Ovary (tissue), 3 donors: Measurements from ENCODE around the gene HDGFL2.

Experiments used
- EP300 ChIP-seq: sonication (generic); formaldehyde crosslinking; IDR thresholded peaks from one replicate; pipeline ENCODE4 v1.6.1; 2017; ENCODE audit warnings: antibody characterized with exemption
- POLR2A ChIP-seq: fragments of 450-650 bp; IDR thresholded peaks from one replicate; pipeline ENCODE4 v1.6.1; 2017; ENCODE audit warnings: antibody characterized with exemption, mild to moderate bottlenecking, moderate library complexity
- TF ChIP-seq, protein P1 (sequence below), 3 donors: fragments of 450-650 bp in 2 of 3; fragments of 200-600 bp in 1 of 3; IDR thresholded peaks; one replicate each; pipeline versions ENCODE4 v1.5.1 to v1.8.0; 2016 to 2022; ENCODE audit warnings: antibody characterized with exemption in 3 of 3, mild to moderate bottlenecking in 1 of 3
- donor health status: DM: no; HTN: no; CAD: no.

DNA sequence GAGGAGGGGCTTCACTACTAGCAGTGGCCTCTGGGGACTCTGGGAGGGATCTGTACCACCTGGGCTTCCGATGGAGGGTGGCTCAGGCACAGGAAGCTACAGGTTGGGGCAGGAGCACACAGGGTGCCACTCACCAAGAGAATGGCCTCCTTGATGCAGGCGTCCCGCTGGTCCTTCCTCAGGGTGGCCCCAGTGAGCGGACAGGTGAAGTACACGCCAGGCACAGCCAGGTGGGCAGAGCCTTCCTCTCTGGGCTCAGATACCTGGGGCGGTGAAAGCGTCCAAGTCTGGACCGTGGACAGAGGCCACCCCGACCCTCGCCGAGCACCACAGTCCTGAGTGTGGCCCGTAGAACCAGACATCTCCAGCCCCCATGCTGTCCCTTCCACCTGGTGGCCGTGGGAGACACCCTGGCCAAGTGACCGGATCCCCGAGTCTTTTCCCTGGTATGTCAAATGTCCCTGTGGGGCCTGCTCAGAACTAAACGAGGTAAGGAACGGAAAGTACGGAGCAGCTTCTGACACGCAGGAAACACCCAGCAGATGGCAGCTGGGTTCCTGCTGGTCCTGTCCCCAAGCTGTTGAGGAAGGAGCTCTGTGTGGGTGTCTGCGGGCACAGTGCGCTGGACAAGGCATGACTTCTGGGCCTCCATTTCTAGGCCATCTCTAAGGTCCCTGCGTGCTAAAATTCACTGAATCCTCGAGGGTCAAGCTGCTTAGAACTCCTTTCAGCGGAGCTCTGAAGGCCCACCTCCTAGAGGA, 19.7 kb upstream of the HDGFL2 start:
- TF ChIP-seq, protein P1, sequence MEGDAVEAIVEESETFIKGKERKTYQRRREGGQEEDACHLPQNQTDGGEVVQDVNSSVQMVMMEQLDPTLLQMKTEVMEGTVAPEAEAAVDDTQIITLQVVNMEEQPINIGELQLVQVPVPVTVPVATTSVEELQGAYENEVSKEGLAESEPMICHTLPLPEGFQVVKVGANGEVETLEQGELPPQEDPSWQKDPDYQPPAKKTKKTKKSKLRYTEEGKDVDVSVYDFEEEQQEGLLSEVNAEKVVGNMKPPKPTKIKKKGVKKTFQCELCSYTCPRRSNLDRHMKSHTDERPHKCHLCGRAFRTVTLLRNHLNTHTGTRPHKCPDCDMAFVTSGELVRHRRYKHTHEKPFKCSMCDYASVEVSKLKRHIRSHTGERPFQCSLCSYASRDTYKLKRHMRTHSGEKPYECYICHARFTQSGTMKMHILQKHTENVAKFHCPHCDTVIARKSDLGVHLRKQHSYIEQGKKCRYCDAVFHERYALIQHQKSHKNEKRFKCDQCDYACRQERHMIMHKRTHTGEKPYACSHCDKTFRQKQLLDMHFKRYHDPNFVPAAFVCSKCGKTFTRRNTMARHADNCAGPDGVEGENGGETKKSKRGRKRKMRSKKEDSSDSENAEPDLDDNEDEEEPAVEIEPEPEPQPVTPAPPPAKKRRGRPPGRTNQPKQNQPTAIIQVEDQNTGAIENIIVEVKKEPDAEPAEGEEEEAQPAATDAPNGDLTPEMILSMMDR (IDR thresholded peaks at IDR 0.05) = no peak
- TF ChIP-seq POLR2A (no peak), EP300 (no peak)
